Neuronal stem cell (in vitro differentiated cells): ENCODE data around the gene ABHD2.
"Not testable (repeated sequence)": the region's sequence is repeated elsewhere in the genome, so short reads cannot be mapped to it uniquely, and the experiment has no call there.

Experiments used
- DNase-seq: peaks from one replicate; pipeline ENCODE4 v3.0.0-alpha.2; 2013; ENCODE audit warnings: low spot score
- H2AFZ ChIP-seq: one replicate; pipeline ENCODE4 v1.6.1; 2013; ENCODE audit warnings: mild to moderate bottlenecking, low read length, inconsistent platforms
- H2AK5ac ChIP-seq: 2 replicates; pipeline ENCODE4 v1.6.1; 2013; ENCODE audit warnings: low read depth, mild to moderate bottlenecking, inconsistent platforms, low read length, moderate library complexity, mixed read lengths
- H2BK120ac ChIP-seq: 2 replicates; pipeline ENCODE4 v1.6.1; 2013; ENCODE audit warnings: low read depth, mild to moderate bottlenecking, inconsistent platforms, low read length, moderate library complexity, mixed read lengths
- H2BK12ac ChIP-seq: one replicate; pipeline ENCODE4 v1.6.1; 2013; ENCODE audit warnings: low read length, inconsistent platforms
- H2BK15ac ChIP-seq: 2 replicates; pipeline ENCODE4 v1.6.1; 2013; ENCODE audit warnings: mild to moderate bottlenecking, low read length, inconsistent platforms, mixed read lengths
- H2BK5ac ChIP-seq: one replicate; pipeline ENCODE4 v1.6.1; 2013; ENCODE audit warnings: inconsistent platforms, mild to moderate bottlenecking, low read length, moderate library complexity
- H3K14ac ChIP-seq: one replicate; pipeline ENCODE4 v1.6.1; 2013; ENCODE audit warnings: low read length, inconsistent platforms
- H3K18ac ChIP-seq: 2 replicates; pipeline ENCODE4 v1.6.1; 2013; ENCODE audit warnings: low read length, inconsistent platforms
- H3K23ac ChIP-seq: 2 replicates; pipeline ENCODE4 v1.6.1; 2013; ENCODE audit warnings: low read depth, mild to moderate bottlenecking, mixed read lengths, low read length, inconsistent platforms; ENCODE audit not compliant: poor library complexity
- H3K27ac ChIP-seq: replicated peaks from 3 replicates; pipeline ENCODE4 v1.5.1; 2013; ENCODE audit warnings: low read length, inconsistent platforms
- H3K27me3 ChIP-seq, 3 experiments: 2 replicates each; pipeline ENCODE4 v1.6.1; 2013; ENCODE audit warnings: low read length in 3 of 3, mild to moderate bottlenecking in 2 of 3, inconsistent platforms in 1 of 3, low read depth in 1 of 3, mixed read lengths in 1 of 3, moderate library complexity in 1 of 3; ENCODE audit not compliant: control insufficient read depth in 3 of 3, insufficient read depth in 3 of 3
- H3K36me3 ChIP-seq, 2 donors: replicated peaks in 1 of 2; 2 replicates each; pipeline ENCODE4 v1.6.1; 2013; ENCODE audit warnings: low read length in 2 of 2; ENCODE audit not compliant: control insufficient read depth in 2 of 2, insufficient read depth in 2 of 2
- H3K4ac ChIP-seq: 2 replicates; pipeline ENCODE4 v1.6.1; 2013; ENCODE audit warnings: inconsistent platforms, mild to moderate bottlenecking, low read length, moderate library complexity
- H3K4me1 ChIP-seq, 2 donors: 1 replicate in 1 of 2; 2 replicates in 1 of 2; pipeline ENCODE4 v1.6.1; 2013; ENCODE audit warnings: low read length in 2 of 2, low read depth in 1 of 2; ENCODE audit not compliant: control insufficient read depth in 2 of 2, insufficient read depth in 1 of 2
- H3K4me2 ChIP-seq: one replicate; pipeline ENCODE4 v1.6.1; 2013; ENCODE audit warnings: mild to moderate bottlenecking, low read length, inconsistent platforms; ENCODE audit not compliant: insufficient read depth, poor library complexity, severe bottlenecking
- H3K4me3 ChIP-seq, 2 donors: 2 replicates each; pipeline ENCODE4 v1.5.1; 2013; ENCODE audit warnings: low read length in 2 of 2, mild to moderate bottlenecking in 2 of 2, inconsistent platforms in 1 of 2, moderate library complexity in 1 of 2
- H3K79me1 ChIP-seq: one replicate; pipeline ENCODE4 v1.6.1; 2013; ENCODE audit warnings: low read depth, mild to moderate bottlenecking, inconsistent platforms, low read length, moderate library complexity
- H3K9ac ChIP-seq: one replicate; pipeline ENCODE4 v1.6.1; 2013; ENCODE audit warnings: mild to moderate bottlenecking, low read depth, low read length, inconsistent platforms; ENCODE audit not compliant: poor library complexity
- H3K9me3 ChIP-seq, 2 donors: replicated peaks in 1 of 2; 2 replicates each; pipeline versions ENCODE3 to v1.6.1; 2013; ENCODE audit warnings: low read length in 2 of 2, mild to moderate bottlenecking in 2 of 2, inconsistent platforms in 1 of 2, low read depth in 1 of 2, mixed read lengths in 1 of 2, moderate library complexity in 1 of 2; ENCODE audit not compliant: control insufficient read depth in 2 of 2, insufficient read depth in 1 of 2
- H4K8ac ChIP-seq: one replicate; pipeline ENCODE4 v1.6.1; 2013; ENCODE audit warnings: low read depth, mild to moderate bottlenecking, inconsistent platforms, low read length, moderate library complexity
- H4K91ac ChIP-seq: one replicate; pipeline ENCODE4 v1.6.1; 2013; ENCODE audit warnings: low read length, low read depth, mild to moderate bottlenecking, inconsistent platforms; ENCODE audit not compliant: poor library complexity
- WGBS, 2 donors: extraction: QIAGEN DNeasy Blood & Tissue Kit; methylation state at CpG; one replicate each; pipeline ENCODE4 v1.1.7; 2013; ENCODE audit warnings: missing lambda C conversion rate in 2 of 2, mixed read lengths in 1 of 2; ENCODE audit not compliant: insufficient read length in 2 of 2, insufficient replicate concordance in 1 of 2; ENCODE audit errors: extremely low coverage in 2 of 2; 5-methylcytosine and 5-hydroxymethylcytosine counted together

Gene ABHD2

GRCh38 chr15:89132611-89133507, 44.6 kb downstream of the ABHD2 start:
- Histone ChIP-seq H4K8ac (no peak overlapping the region), H3K4ac (no peak overlapping the region), H3K9ac (no peak overlapping the region), H3K79me1 (no peaks in the 10 kb centered on the region), H3K27me3 (no peaks in the 10 kb centered on the region), H3K36me3 (no peaks in the 10 kb centered on the region), H3K4me1 (peaks cover 0 to 3% of the 10 kb centered on the region in 2 donors), H3K4me2 (no peak overlapping the region), H2AFZ (no peak overlapping the region), H2AK5ac (no peak overlapping the region), H2BK12ac (no peak overlapping the region), H3K4me3 (no peak overlapping the region), H3K23ac (no peak overlapping the region), H3K14ac (no peak overlapping the region), H2BK120ac (no peak overlapping the region), H3K9me3 (no peaks in the 10 kb centered on the region), H4K91ac (no peak overlapping the region), H2BK5ac (no peak overlapping the region), H3K27ac (no peak overlapping the region), H3K18ac (no peak overlapping the region), H2BK15ac (no peak overlapping the region)
- no CpG with 5 or more reads among the region's 9 CpGs for WGBS, 2 donors
- no peak for DNase-seq

GRCh38 chr15:89135387-89136077, 47.3 kb downstream of the ABHD2 start:
- not testable (repeated sequence) for H3K36me3 ChIP-seq, H3K9me3 ChIP-seq, H3K14ac ChIP-seq, H3K4ac ChIP-seq, H2AK5ac ChIP-seq, H3K18ac ChIP-seq, H2BK5ac ChIP-seq, H3K79me1 ChIP-seq, H2AFZ ChIP-seq, H2BK15ac ChIP-seq, H3K27ac ChIP-seq, H4K8ac ChIP-seq, DNase-seq, H3K27me3 ChIP-seq, H2BK120ac ChIP-seq, H2BK12ac ChIP-seq, H3K4me3 ChIP-seq, H3K4me2 ChIP-seq, H3K23ac ChIP-seq, H3K9ac ChIP-seq, H4K91ac ChIP-seq, H3K4me1 ChIP-seq
- WGBS, 2 donors: no CpG with 5 or more reads among the region's 10 CpGs

- no peak overlapping the region for H2AFZ ChIP-seq
- no peak overlapping the region for H2BK5ac ChIP-seq
- H3K9me3 ChIP-seq: no peaks in the 10 kb centered on the region
- H3K27me3 ChIP-seq: no peaks in the 10 kb centered on the region
- no peak overlapping the region for H2BK15ac ChIP-seq
- no peak overlapping the region for H2BK120ac ChIP-seq
- no peak overlapping the region for H2AK5ac ChIP-seq
- H4K91ac ChIP-seq: no peak overlapping the region
- no peaks in the 10 kb centered on the region for H3K79me1 ChIP-seq
- H3K14ac ChIP-seq: no peak overlapping the region
- H3K18ac ChIP-seq: no peak overlapping the region
- peaks cover 0 to 3% of the 10 kb centered on the region in 2 donors for H3K36me3 ChIP-seq
- no peak overlapping the region for H3K4me3 ChIP-seq
- H3K4me2 ChIP-seq: no peak overlapping the region
- no peak overlapping the region for H3K27ac ChIP-seq
- peaks cover 2 to 3% of the 10 kb centered on the region in 2 donors for H3K4me1 ChIP-seq
- H3K23ac ChIP-seq: no peak overlapping the region
- no CpG with 5 or more reads among the region's 12 CpGs for WGBS, 2 donors
- H3K4ac ChIP-seq: no peak overlapping the region
- no peak for DNase-seq
- H3K9ac ChIP-seq: no peak overlapping the region
- H2BK12ac ChIP-seq: no peak overlapping the region
- H4K8ac ChIP-seq: no peak overlapping the region
Measured at GRCh38 chr15:89136078-89136806, 48.0 kb downstream of the ABHD2 start.
